Stimulated activated naive CD8-positive, alpha-beta T cell treated with anti-CD3 and anti-CD28 coated beads, Interleukin-15, amount 100 ng/mL, for 72 hours (primary cell): Measurements from ENCODE around the gene EBI3.
"Not testable (repeated sequence)": the region's sequence is repeated elsewhere in the genome, so short reads cannot be mapped to it uniquely, and the experiment has no call there.

Experiments used
- ATAC-seq: fragments of 150-1000 bp; cut with Tn5 transposase; 2 replicates; pipeline ENCODE4 v1.10.0; 2021; ENCODE audit warnings: mild to moderate bottlenecking, moderate library complexity
- DNase-seq, 2 donors: peaks; one replicate each; pipeline ENCODE4 v3.0.0; 2021 to 2022
- H3K27ac Mint-ChIP-seq, 2 donors: one replicate each; pipeline ENCODE4 v1.8.0; 2022; ENCODE audit warnings: mild to moderate bottlenecking in 2 of 2, mixed read lengths in 2 of 2, moderate library complexity in 2 of 2
- H3K27me3 Mint-ChIP-seq: one replicate; pipeline ENCODE4 v1.8.0; 2022; ENCODE audit warnings: mixed read lengths
- H3K4me1 Mint-ChIP-seq: one replicate; pipeline ENCODE4 v1.8.0; 2022; ENCODE audit warnings: mild to moderate bottlenecking, mixed read lengths
- H3K4me3 Mint-ChIP-seq, 2 donors: one replicate each; pipeline ENCODE4 v1.8.0; 2022; ENCODE audit warnings: mild to moderate bottlenecking in 2 of 2, mixed read lengths in 2 of 2, moderate library complexity in 1 of 2
- H3K9me3 Mint-ChIP-seq, 2 donors: one replicate each; pipeline ENCODE4 v1.8.0; 2022; ENCODE audit warnings: mixed read lengths in 2 of 2

Gene EBI3

DNA sequence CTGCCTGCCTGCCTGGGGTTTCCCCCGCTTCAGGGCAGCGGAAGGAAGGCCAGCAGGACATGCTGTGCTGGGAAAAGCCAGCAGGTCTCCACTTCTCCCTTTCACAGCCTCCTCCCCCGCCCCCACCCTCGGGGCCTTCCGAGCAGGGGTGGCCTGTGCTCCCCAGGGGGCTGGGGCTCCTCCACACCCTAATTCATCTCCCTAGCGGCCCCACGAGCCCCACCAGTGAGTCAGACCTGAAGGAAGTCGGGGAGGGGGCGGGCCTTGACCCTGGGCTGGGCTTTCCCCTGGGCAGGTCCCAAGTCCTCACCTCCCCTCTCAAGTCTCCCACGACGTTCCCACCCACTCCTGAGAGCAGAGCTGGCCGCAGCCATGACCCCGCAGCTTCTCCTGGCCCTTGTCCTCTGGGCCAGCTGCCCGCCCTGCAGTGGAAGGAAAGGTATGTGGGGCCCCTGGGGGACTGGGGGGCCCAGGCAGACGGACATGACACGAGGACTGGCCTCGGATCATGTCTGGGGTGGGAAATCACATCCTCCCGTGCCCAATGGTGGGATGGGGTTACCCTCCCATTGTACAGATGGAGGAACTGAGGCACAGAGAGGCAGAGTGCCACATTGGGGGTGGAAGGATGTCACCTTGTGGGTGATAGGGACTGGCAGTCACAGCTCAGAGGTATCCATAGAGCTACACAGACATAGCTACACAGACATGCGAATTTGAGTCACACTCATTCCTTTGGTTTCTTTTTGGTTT, at the start of gene EBI3:
Gene EBI3, plus strand, starts transcription at position 345 of the 753 bp plus-strand sequence. Its CDS starts 28 bp downstream, at position 373.
- DNase-seq = peak; percentile 64 to 88
- Mint-ChIP-seq H3K27me3 (peaks cover 14% of the 10 kb centered on the region), H3K27ac (peak within 1 kb of the TSS in 1 of 2 donors; percentile 4), H3K4me1 (peaks cover 20% of the 10 kb centered on the region), H3K4me3 (no peak within 1 kb of the TSS), H3K9me3 (no peaks in the 10 kb centered on the region)
- ATAC-seq = peak; percentile 90

- Mint-ChIP-seq H3K4me3 (peak overlapping the region; percentile 99), H3K9me3 (no peaks in the 10 kb centered on the region), H3K27ac (peak overlapping the region in 1 of 2 donors; percentile 62), H3K4me1 (peaks cover 51% of the 10 kb centered on the region), H3K27me3 (no peaks in the 10 kb centered on the region)
- no peak for ATAC-seq
- no peak for DNase-seq
Observed at GRCh38 chr19:4181053-4181508, 48.2 kb upstream of the EBI3 start.

- peak within 1 kb of the TSS; percentile 99 for H3K4me3 Mint-ChIP-seq
- H3K27ac Mint-ChIP-seq = peak within 1 kb of the TSS; percentile 99
- DNase-seq (peak; percentile 93 to 96), ATAC-seq (peak; percentile 90)
- no peaks in the 10 kb centered on the region for H3K9me3 Mint-ChIP-seq
- peaks cover 58% of the 10 kb centered on the region for H3K4me1 Mint-ChIP-seq
- H3K27me3 Mint-ChIP-seq = no peaks in the 10 kb centered on the region
Observed at GRCh38 chr19:4182084-4182810, 47.1 kb upstream of the EBI3 start, which contains the start of the genes ANKRD24 and SIRT6. ANKRD24 (plus strand) TSS chr19:4182689; CDS start chr19:4186426, 3,737 bp downstream. SIRT6 (minus strand) TSS chr19:4182563; CDS start chr19:4182539, 24 bp downstream.

GRCh38 chr19:4183967-4184717, 45.2 kb upstream of the EBI3 start:
- H3K4me3 Mint-ChIP-seq = peak overlapping the region; percentile 57 to 99
- H3K27me3 Mint-ChIP-seq = no peaks in the 10 kb centered on the region
- H3K27ac Mint-ChIP-seq = peak overlapping the region in 1 of 2 donors; percentile 77
- H3K4me1 Mint-ChIP-seq = peaks cover 55% of the 10 kb centered on the region
- DNase-seq (no peak), ATAC-seq (no peak)
- no peaks in the 10 kb centered on the region for H3K9me3 Mint-ChIP-seq

- no peaks in the 10 kb centered on the region for H3K27me3 Mint-ChIP-seq
Observed at GRCh38 chr19:4184718-4185352, 44.5 kb upstream of the EBI3 start.

GRCh38 chr19:4185413-4186086, 43.8 kb upstream of the EBI3 start:
- DNase-seq (no peak), ATAC-seq (no peak)
- Mint-ChIP-seq H3K4me3 (no peak overlapping the region), H3K9me3 (no peaks in the 10 kb centered on the region), H3K27ac (no peak overlapping the region), H3K27me3 (no peaks in the 10 kb centered on the region), H3K4me1 (peaks cover 41% of the 10 kb centered on the region)

More at GRCh38 chr19:4184718-4185352, 44.5 kb upstream of the EBI3 start:
- H3K27ac Mint-ChIP-seq = no peak overlapping the region
- peaks cover 48% of the 10 kb centered on the region for H3K4me1 Mint-ChIP-seq
- DNase-seq (no peak), ATAC-seq (no peak)
- H3K9me3 Mint-ChIP-seq = no peaks in the 10 kb centered on the region
- H3K4me3 Mint-ChIP-seq = no peak overlapping the region

GRCh38 chr19:4186087-4186993, 43.0 kb upstream of the EBI3 start:
- ATAC-seq = peak; percentile 76
- no peak overlapping the region for H3K4me3 Mint-ChIP-seq
- H3K4me1 Mint-ChIP-seq = peaks cover 33% of the 10 kb centered on the region
- DNase-seq = peak; percentile 76 to 79
- no peaks in the 10 kb centered on the region for H3K9me3 Mint-ChIP-seq
- H3K27me3 Mint-ChIP-seq = no peaks in the 10 kb centered on the region
- H3K27ac Mint-ChIP-seq = no peak overlapping the region

DNA sequence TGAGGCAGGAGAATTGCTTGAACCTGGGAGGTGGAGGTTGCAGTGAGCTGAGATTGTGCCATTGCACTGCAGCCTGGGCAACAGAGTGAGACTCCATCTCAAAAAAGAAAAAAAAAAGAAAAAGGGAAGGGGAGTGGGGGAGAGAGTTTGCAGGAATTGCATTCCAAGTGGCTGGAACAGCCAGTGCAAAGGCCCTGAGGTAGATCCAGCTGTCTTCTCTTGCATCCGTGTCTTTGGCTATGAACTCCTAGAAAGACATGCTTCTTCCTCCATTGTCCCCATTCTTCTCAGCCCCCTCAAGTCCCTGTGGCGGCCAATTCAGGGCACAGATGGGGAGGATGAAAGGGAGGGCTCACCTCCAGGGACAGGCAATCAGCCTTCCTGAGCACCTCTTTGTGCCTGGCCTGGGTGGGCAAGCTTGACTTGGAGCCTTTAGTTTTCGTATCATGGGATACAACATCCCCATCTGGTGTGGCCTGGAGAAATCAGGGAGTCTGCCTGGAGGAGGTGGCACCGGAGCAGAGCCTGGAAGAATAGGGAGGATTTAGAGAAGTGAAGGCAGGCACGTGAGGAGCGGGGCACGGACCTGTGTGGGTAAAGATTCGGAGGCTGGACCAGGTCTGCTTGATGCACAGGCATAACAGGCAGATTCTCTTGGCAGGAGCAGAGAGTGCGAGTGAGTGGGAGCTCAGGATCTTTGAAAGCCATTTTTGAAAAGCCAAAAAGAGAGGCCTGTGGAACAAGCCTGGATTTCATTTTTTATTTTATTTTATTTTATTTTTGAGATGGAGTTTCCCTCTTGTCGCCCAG, 41.8 kb upstream of the EBI3 start:
- Mint-ChIP-seq H3K27me3 (no peaks in the 10 kb centered on the region), H3K4me3 (no peak overlapping the region), H3K4me1 (peaks cover 26% of the 10 kb centered on the region), H3K9me3 (no peaks in the 10 kb centered on the region), H3K27ac (no peak overlapping the region)
- ATAC-seq (no peak), DNase-seq (no peak)

DNA sequence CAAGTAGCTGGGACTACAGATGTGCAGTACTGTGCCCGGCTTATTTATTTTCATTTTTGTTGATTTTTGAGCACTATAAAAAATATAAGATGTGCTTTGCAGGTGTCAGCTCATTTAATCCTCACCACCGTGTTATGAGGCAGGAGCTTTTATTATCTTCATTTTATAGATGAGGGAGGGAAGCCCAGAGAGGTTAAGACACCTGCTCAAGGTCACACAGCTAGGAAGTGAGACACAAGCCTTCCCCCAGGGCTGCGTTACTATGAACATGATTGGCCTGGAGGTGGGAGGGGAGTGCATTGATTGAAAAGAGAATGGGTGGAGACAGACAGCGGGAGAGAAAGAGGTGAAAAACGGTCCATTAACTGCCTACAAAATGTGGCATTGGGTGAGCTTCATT, 39.7 kb upstream of the EBI3 start:
- Mint-ChIP-seq H3K27ac (no peak overlapping the region), H3K9me3 (no peaks in the 10 kb centered on the region), H3K27me3 (peaks cover 16% of the 10 kb centered on the region), H3K4me1 (peaks cover 8% of the 10 kb centered on the region), H3K4me3 (no peak overlapping the region)
- no peak for ATAC-seq
- DNase-seq = no peak

GRCh38 chr19:4192537-4192936, 36.8 kb upstream of the EBI3 start:
- H3K4me3 Mint-ChIP-seq, H3K27ac Mint-ChIP-seq, DNase-seq, H3K4me1 Mint-ChIP-seq, ATAC-seq, H3K9me3 Mint-ChIP-seq: not testable (repeated sequence)
- H3K27me3 Mint-ChIP-seq = peaks cover 45% of the 10 kb centered on the region

DNA sequence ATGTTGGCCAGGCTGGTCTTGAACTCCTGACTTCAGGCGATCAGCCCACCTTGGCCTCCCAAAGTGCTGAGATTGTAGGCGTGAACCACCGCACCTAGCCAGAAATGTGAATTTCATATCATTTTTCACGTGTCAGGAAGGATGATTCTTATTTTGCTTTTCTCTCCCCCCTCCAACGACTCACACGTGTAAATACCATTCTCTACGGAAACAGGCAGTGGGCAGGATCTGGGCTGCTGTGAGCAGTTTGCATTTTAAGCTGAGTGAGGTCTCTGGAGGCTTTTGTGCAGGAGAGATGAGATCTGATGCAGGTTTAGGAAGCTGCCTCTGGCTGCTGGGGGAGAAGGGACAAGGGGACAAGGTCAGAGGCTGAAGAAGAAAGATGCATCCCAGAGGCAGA, 35.0 kb upstream of the EBI3 start:
- ATAC-seq (no peak), DNase-seq (no peak)
- peaks cover 12% of the 10 kb centered on the region in 2 donors for H3K9me3 Mint-ChIP-seq
- peaks cover 12% of the 10 kb centered on the region for H3K4me1 Mint-ChIP-seq
- H3K4me3 Mint-ChIP-seq = no peak overlapping the region
- peaks cover 63% of the 10 kb centered on the region for H3K27me3 Mint-ChIP-seq
- no peak overlapping the region for H3K27ac Mint-ChIP-seq

GRCh38 chr19:4196009-4196408, 33.3 kb upstream of the EBI3 start:
- H3K27ac Mint-ChIP-seq = no peak overlapping the region
- H3K4me3 Mint-ChIP-seq = no peak overlapping the region
- H3K27me3 Mint-ChIP-seq = peaks cover 78% of the 10 kb centered on the region
- no peak for DNase-seq
- H3K9me3 Mint-ChIP-seq = peaks cover 12% of the 10 kb centered on the region in 2 donors
- ATAC-seq = no peak
- peaks cover 12% of the 10 kb centered on the region for H3K4me1 Mint-ChIP-seq

DNA sequence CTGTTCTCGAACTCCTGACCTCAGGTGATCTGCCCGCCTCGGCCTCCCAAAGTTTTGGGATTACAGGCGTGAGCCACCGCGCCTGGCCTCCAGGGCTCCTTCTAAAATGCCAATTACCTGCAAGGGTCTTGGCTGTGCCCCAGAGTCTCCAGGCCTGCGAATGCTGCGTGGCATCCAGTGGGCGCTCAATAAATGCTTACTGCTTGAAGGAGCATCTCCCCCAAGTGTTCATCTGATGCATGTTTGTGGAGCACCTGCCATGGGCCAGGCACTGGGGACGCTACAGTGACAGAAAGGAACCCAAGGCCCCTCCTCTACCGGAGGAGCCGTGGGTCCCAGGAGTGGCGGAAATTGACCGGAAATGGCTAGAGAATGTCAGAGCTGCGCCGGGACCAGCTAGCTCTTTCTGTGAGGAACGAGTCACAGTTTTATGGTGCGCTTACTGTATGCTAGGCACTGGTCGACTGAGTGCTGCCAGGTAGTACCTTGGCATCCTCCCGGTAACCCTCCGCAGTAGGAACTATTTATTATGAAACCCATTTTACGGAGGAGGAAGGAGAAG, 32.7 kb upstream of the EBI3 start:
- Mint-ChIP-seq H3K4me3 (no peak overlapping the region), H3K4me1 (peaks cover 12% of the 10 kb centered on the region), H3K9me3 (peaks cover 12% of the 10 kb centered on the region in 2 donors), H3K27ac (no peak overlapping the region), H3K27me3 (peaks cover 82% of the 10 kb centered on the region)
- no peak for DNase-seq
- no peak for ATAC-seq
